GM23248 (cell line): ENCODE data around the gene NIP7. TPM values are rescaled to one million over a fixed set of nuclear protein-coding genes. Genes with fewer than 3 reads are reported as not detected.

Experiments
- DNase-seq: peaks from one replicate; pipeline ENCODE4 v3.0.0-alpha.2; 2015
- H2AFZ ChIP-seq: fragments of 200-600 bp; sonication (generic); 2 replicates; pipeline ENCODE4 v1.6.1; 2016; ENCODE audit warnings: antibody characterized with exemption
- H3F3A ChIP-seq: fragments of 200-600 bp; sonication (generic); 2 replicates; pipeline ENCODE4 v1.6.1; 2016; ENCODE audit warnings: mild to moderate bottlenecking, antibody characterized with exemption, mixed run types; ENCODE audit not compliant: insufficient read depth
- H3K27ac ChIP-seq: fragments of 200-600 bp; sonication (generic); 2 replicates; pipeline ENCODE4 v1.5.1; 2016; ENCODE audit warnings: mild to moderate bottlenecking
- H3K27me3 ChIP-seq: fragments of 200-600 bp; sonication (generic); replicated peaks from 2 replicates; pipeline ENCODE4 v1.6.1; 2016; ENCODE audit warnings: mild to moderate bottlenecking; ENCODE audit not compliant: insufficient read depth
- H3K36me3 ChIP-seq: fragments of 200-600 bp; sonication (generic); 2 replicates; pipeline ENCODE4 v1.6.1; 2016; ENCODE audit warnings: low read depth, mild to moderate bottlenecking
- H3K4me1 ChIP-seq: fragments of 200-600 bp; sonication (generic); 2 replicates; pipeline ENCODE4 v1.6.1; 2016; ENCODE audit warnings: mild to moderate bottlenecking; ENCODE audit not compliant: insufficient read depth
- H3K4me2 ChIP-seq: fragments of 200-600 bp; sonication (generic); one replicate; pipeline ENCODE4 v1.6.1; 2016; ENCODE audit warnings: mild to moderate bottlenecking; ENCODE audit not compliant: unreplicated experiment
- H3K4me3 ChIP-seq: fragments of 200-600 bp; sonication (generic); 2 replicates; pipeline ENCODE4 v1.5.1; 2016; ENCODE audit warnings: mild to moderate bottlenecking
- H3K79me2 ChIP-seq: fragments of 200-600 bp; sonication (generic); 2 replicates; pipeline ENCODE4 v1.6.1; 2016; ENCODE audit warnings: mild to moderate bottlenecking; ENCODE audit not compliant: insufficient read depth
- H3K9ac ChIP-seq: fragments of 200-600 bp; sonication (generic); 2 replicates; pipeline ENCODE4 v1.6.1; 2016; ENCODE audit warnings: mild to moderate bottlenecking
- H3K9me2 ChIP-seq: fragments of 200-600 bp; sonication (generic); 2 replicates; pipeline ENCODE4 v1.6.1; 2016; ENCODE audit warnings: mixed run types, mild to moderate bottlenecking, moderate library complexity; ENCODE audit not compliant: insufficient read depth
- H3K9me3 ChIP-seq: fragments of 200-600 bp; sonication (generic); one replicate; pipeline ENCODE4 v1.6.1; 2017; ENCODE audit warnings: low read depth
- H4K20me1 ChIP-seq: fragments of 200-600 bp; sonication (generic); 2 replicates; pipeline ENCODE4 v1.6.0; 2016; ENCODE audit not compliant: insufficient read depth
- EZH2 ChIP-seq: fragments of 200-600 bp; sonication (generic); IDR thresholded peaks from 2 replicates; pipeline ENCODE4 v1.6.1; 2018; ENCODE audit warnings: antibody characterized with exemption, mild to moderate bottlenecking; ENCODE audit not compliant: insufficient read depth, poor library complexity, severe bottlenecking
- EZH2phosphoT487 ChIP-seq: fragments of 200-600 bp; sonication (generic); IDR thresholded peaks from 2 replicates; pipeline ENCODE4 v1.6.1; 2018; ENCODE audit warnings: antibody characterized with exemption, moderate library complexity, mild to moderate bottlenecking, low read depth; ENCODE audit not compliant: insufficient read depth
- WGBS, 2 experiments: methylation state at CpG; one replicate each; pipeline ENCODE4 v1.1.6; 2015 to 2017; ENCODE audit warnings: low lambda C conversion rate in 2 of 2, low coverage in 1 of 2; ENCODE audit errors: missing lambda C conversion rate in 2 of 2; 5-methylcytosine and 5-hydroxymethylcytosine counted together
- in situ Hi-C: fragments of 300-500 bp; cut with MboI; formaldehyde crosslinking; loops from 2 replicates; pipeline ENCODE4 v1.15.0; 2020
- polyA plus RNA-seq: library from polyadenylated mRNA; unstranded; fragments of >200 nt; fragmentation: Nextera tagmentation; extraction: Ambion mirVana; gene quantifications from 2 replicates; pipeline ENCODE4 v1.2.1, GENCODE V29; 2016
- total RNA-seq: library from RNA; depleted of rRNA; stranded (reverse); fragments of >200 nt; shearing (Covaris generic); gene quantifications from 2 replicates; pipeline ENCODE4 v1.2.3, GENCODE V29; 2014

The NIP7 gene
- total and polyA plus RNA-seq, 2 experiments from 2014 or later = 24.2 to 35.6 TPM

GRCh38 chr16:69344171-69344570 lies 4.6 kb downstream of the NIP7 start:
- in situ Hi-C loops = no loop called here
- no peak overlapping the region for H3K27ac ChIP-seq
- no peaks in the 10 kb centered on the region for H3K9me2 ChIP-seq
- peaks cover 47% of the 10 kb centered on the region for H3K79me2 ChIP-seq
- no peak overlapping the region for H2AFZ ChIP-seq
- H4K20me1 ChIP-seq = no peaks in the 10 kb centered on the region
- 92 to 96% methylated on average over 5 of the region's 5 CpGs for WGBS, 2 experiments
- DNase-seq = no peak
- H3K4me3 ChIP-seq = no peak overlapping the region
- H3K27me3 ChIP-seq = no peaks in the 10 kb centered on the region
- TF ChIP-seq EZH2phosphoT487 (no peak), EZH2 (no peak)
- peaks cover 34% of the 10 kb centered on the region for H3F3A ChIP-seq
- peaks cover 9% of the 10 kb centered on the region for H3K4me1 ChIP-seq
- H3K9me3 ChIP-seq = no peaks in the 10 kb centered on the region
- H3K36me3 ChIP-seq = peaks cover 27% of the 10 kb centered on the region
- no peak overlapping the region for H3K4me2 ChIP-seq
- no peak overlapping the region for H3K9ac ChIP-seq

GRCh38 chr16:69345923-69346322 lies 6.4 kb downstream of the NIP7 start:
- in situ Hi-C loops = no loop called here
- H4K20me1 ChIP-seq = no peaks in the 10 kb centered on the region
- TF ChIP-seq EZH2phosphoT487 (no peak), EZH2 (no peak)
- no peak overlapping the region for H2AFZ ChIP-seq
- H3K36me3 ChIP-seq = peaks cover 27% of the 10 kb centered on the region
- no peak overlapping the region for H3K27ac ChIP-seq
- peaks cover 5% of the 10 kb centered on the region for H3K4me1 ChIP-seq
- no peak overlapping the region for H3K4me2 ChIP-seq
- no peak overlapping the region for H3K4me3 ChIP-seq
- no peaks in the 10 kb centered on the region for H3K27me3 ChIP-seq
- peaks cover 36% of the 10 kb centered on the region for H3K79me2 ChIP-seq
- peaks cover 22% of the 10 kb centered on the region for H3F3A ChIP-seq
- no peaks in the 10 kb centered on the region for H3K9me2 ChIP-seq
- no peaks in the 10 kb centered on the region for H3K9me3 ChIP-seq
- 82 to 88% methylated on average over 4 of the region's 4 CpGs for WGBS, 2 experiments
- H3K9ac ChIP-seq = no peak overlapping the region
- no peak for DNase-seq

GRCh38 chr16:69346683-69347082 lies 7.1 kb downstream of the NIP7 start:
- H3K9ac ChIP-seq = no peak overlapping the region
- H3K4me1 ChIP-seq = no peaks in the 10 kb centered on the region; the same call in 1 of the 2 replicates
- no peak overlapping the region for H3K27ac ChIP-seq
- no peaks in the 10 kb centered on the region for H4K20me1 ChIP-seq
- no peaks in the 10 kb centered on the region for H3K9me2 ChIP-seq
- no peak overlapping the region for H2AFZ ChIP-seq
- H3K9me3 ChIP-seq = no peaks in the 10 kb centered on the region
- WGBS, 2 experiments = 90% methylated on average over 6 of the region's 6 CpGs
- TF ChIP-seq EZH2 (no peak), EZH2phosphoT487 (no peak)
- no peak overlapping the region for H3K4me3 ChIP-seq
- no peak overlapping the region for H3K4me2 ChIP-seq
- peaks cover 22% of the 10 kb centered on the region for H3F3A ChIP-seq
- H3K36me3 ChIP-seq = peaks cover 20% of the 10 kb centered on the region
- DNase-seq = no peak
- H3K79me2 ChIP-seq = peaks cover 28% of the 10 kb centered on the region
- no peaks in the 10 kb centered on the region for H3K27me3 ChIP-seq
- in situ Hi-C loops = no loop called here

- peaks cover 18% of the 10 kb centered on the region for H3F3A ChIP-seq
- in situ Hi-C loops = no loop called here
- H3K79me2 ChIP-seq = peaks cover 14% of the 10 kb centered on the region
- H2AFZ ChIP-seq = no peak overlapping the region
- no peak overlapping the region for H3K4me2 ChIP-seq
- no peaks in the 10 kb centered on the region for H3K27me3 ChIP-seq
- no peaks in the 10 kb centered on the region for H3K9me3 ChIP-seq
- no peak overlapping the region for H3K9ac ChIP-seq
- H3K4me3 ChIP-seq = no peak overlapping the region
- H4K20me1 ChIP-seq = no peaks in the 10 kb centered on the region
- no peak overlapping the region for H3K27ac ChIP-seq
- H3K4me1 ChIP-seq = no peaks in the 10 kb centered on the region
- no peaks in the 10 kb centered on the region for H3K9me2 ChIP-seq
- TF ChIP-seq EZH2phosphoT487 (no peak), EZH2 (no peak)
- DNase-seq = no peak
- H3K36me3 ChIP-seq = 0 out of 2 replicates have a peak, but pooled peaks cover 7% of the 10 kb centered on the region
- WGBS, 2 experiments = 97 to 99% methylated on average over 4 to 6 of the region's 6 CpGs
Observed at GRCh38 chr16:69348222-69348621, 8.7 kb downstream of the NIP7 start.

GRCh38 chr16:69349536-69349935 lies 10.0 kb downstream of the NIP7 start:
- H3K36me3 ChIP-seq = no peaks in the 10 kb centered on the region
- H3F3A ChIP-seq = 0 out of 2 replicates have a peak, but pooled peaks cover 15% of the 10 kb centered on the region
- no peaks in the 10 kb centered on the region for H4K20me1 ChIP-seq
- 67 to 74% methylated on average over 9 to 10 of the region's 10 CpGs for WGBS, 2 experiments
- no peak overlapping the region for H3K9ac ChIP-seq
- H3K4me2 ChIP-seq = no peak overlapping the region
- no peaks in the 10 kb centered on the region for H3K9me2 ChIP-seq
- no peak overlapping the region for H3K4me3 ChIP-seq
- no peak overlapping the region for H2AFZ ChIP-seq
- H3K4me1 ChIP-seq = no peaks in the 10 kb centered on the region
- no peaks in the 10 kb centered on the region for H3K9me3 ChIP-seq
- no peak overlapping the region for H3K27ac ChIP-seq
- DNase-seq = no peak
- H3K27me3 ChIP-seq = no peaks in the 10 kb centered on the region
- in situ Hi-C loops = no loop called here
- TF ChIP-seq EZH2 (no peak), EZH2phosphoT487 (no peak)
- H3K79me2 ChIP-seq = 0 out of 2 replicates have a peak, but pooled peaks cover under 1% of the 10 kb centered on the region
